Measurements from ENCODE around the gene ARHGAP28.

DNA sequence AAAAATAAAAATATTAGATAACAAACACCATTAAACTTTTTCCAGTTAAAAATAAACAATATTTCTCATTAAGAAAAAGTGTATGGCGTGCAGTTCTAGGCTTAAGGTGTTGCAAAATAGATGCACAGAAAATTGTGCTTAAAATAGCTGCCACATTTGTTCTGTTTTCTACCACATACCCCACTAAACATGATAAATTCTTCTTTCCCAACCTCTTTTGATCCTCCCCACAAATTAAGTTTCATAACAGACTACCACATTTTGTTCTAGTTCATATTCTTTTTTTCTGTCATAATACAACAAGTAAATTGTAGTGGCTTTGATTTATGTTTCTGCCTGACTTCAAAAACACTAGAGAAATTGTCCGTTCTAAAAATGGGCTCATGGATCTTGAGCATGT, 64.5 kb downstream of the ARHGAP28 start:
- TF ChIP-seq, protein P1, sequence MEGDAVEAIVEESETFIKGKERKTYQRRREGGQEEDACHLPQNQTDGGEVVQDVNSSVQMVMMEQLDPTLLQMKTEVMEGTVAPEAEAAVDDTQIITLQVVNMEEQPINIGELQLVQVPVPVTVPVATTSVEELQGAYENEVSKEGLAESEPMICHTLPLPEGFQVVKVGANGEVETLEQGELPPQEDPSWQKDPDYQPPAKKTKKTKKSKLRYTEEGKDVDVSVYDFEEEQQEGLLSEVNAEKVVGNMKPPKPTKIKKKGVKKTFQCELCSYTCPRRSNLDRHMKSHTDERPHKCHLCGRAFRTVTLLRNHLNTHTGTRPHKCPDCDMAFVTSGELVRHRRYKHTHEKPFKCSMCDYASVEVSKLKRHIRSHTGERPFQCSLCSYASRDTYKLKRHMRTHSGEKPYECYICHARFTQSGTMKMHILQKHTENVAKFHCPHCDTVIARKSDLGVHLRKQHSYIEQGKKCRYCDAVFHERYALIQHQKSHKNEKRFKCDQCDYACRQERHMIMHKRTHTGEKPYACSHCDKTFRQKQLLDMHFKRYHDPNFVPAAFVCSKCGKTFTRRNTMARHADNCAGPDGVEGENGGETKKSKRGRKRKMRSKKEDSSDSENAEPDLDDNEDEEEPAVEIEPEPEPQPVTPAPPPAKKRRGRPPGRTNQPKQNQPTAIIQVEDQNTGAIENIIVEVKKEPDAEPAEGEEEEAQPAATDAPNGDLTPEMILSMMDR (IDR thresholded peaks at IDR 0.05): no peak
- TF ChIP-seq POLR2AphosphoS5 (IDR thresholded peaks at IDR 0.05) (no peak), POLR2A (IDR thresholded peaks at IDR 0.05) (no peak)

Data from upper lobe of left lung (tissue), 4 donors.